NT2/D1 (cell line): ENCODE results near the gene PRR18.

Experiments used
- SUZ12 ChIP-seq: IDR thresholded peaks from 2 replicates; pipeline ENCODE4 v1.6.1; 2011; ENCODE audit not compliant: insufficient read length, insufficient read depth; ENCODE audit errors: extremely low read depth
- YY1 ChIP-seq: IDR thresholded peaks from 2 replicates; pipeline ENCODE4 v1.6.1; 2011; ENCODE audit not compliant: insufficient read length, insufficient read depth
- ZNF274 ChIP-seq: IDR thresholded peaks from 2 replicates; pipeline ENCODE4 v1.6.1; 2011; ENCODE audit warnings: mild to moderate bottlenecking, low read depth, low read length

- TF ChIP-seq YY1: no peak
- TF ChIP-seq ZNF274: no peak
- TF ChIP-seq SUZ12: no peak
These were observed 31.2 kb downstream of the PRR18 start for GRCh38 chr6:166277018-166277417.
